ENCODE measurements around the gene TRPM2. TPM values are rescaled to one million over a fixed set of nuclear protein-coding genes. Genes with fewer than 3 reads are reported as not detected.

The TRPM2 gene
- total RNA-seq, 4 donors from 2014 or later: 1.1 to 27.2 (median 3.3) TPM

DNA sequence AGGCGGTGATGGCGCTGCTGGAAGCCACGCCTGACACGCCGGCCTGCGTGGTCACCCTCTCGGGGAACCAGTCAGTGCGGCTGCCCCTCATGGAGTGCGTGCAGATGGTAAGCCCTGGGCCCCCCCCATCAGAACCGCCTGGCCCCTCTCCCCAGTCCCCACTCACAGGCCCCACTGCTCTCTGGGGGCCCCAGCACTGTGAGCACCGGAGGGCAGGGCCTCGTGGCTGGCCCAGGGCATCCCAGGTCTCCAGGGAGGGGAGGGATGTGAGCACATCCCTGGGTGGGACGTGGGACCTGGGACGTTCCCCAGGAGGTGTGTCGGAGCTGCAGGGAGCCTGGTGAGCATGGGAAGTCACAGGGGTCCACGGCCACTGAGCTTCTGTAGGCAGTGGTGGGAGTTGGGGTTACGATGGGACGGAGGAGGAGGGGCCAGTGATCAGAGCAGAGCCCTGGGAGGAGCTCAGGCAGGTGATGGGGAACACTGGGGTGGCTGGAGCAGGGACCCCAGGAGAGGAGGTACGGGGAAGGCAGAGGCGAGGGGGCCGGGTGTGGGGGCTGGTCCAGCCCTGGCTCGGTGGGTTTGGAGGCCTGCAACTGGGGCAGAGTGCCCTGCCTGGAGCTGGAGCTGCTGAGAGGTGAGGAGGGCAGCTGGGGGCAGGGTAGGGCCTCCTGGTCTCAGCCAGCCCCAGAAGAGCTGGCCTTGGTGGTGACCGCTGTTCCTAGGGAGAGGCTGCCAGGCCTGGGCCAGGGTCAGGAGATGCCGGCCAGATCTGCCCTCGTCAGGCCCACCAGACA lies 34.7 kb upstream of the TRPM2 start:
- DNase-seq: no peak
- Histone ChIP-seq H3K4me1 (no peaks in the 10 kb centered on the region), H3K9me3 (no peaks in the 10 kb centered on the region), H3K27ac (no peak overlapping the region), H3K4me3 (no peak overlapping the region), H3K27me3 (no peaks in the 10 kb centered on the region), H3K36me3 (peaks cover 0 to 99% (median 0%) of the 10 kb centered on the region in 3 donors)
- no peak for TF ChIP-seq POLR2A (IDR thresholded peaks at IDR 0.05)
- TF ChIP-seq, protein P1, sequence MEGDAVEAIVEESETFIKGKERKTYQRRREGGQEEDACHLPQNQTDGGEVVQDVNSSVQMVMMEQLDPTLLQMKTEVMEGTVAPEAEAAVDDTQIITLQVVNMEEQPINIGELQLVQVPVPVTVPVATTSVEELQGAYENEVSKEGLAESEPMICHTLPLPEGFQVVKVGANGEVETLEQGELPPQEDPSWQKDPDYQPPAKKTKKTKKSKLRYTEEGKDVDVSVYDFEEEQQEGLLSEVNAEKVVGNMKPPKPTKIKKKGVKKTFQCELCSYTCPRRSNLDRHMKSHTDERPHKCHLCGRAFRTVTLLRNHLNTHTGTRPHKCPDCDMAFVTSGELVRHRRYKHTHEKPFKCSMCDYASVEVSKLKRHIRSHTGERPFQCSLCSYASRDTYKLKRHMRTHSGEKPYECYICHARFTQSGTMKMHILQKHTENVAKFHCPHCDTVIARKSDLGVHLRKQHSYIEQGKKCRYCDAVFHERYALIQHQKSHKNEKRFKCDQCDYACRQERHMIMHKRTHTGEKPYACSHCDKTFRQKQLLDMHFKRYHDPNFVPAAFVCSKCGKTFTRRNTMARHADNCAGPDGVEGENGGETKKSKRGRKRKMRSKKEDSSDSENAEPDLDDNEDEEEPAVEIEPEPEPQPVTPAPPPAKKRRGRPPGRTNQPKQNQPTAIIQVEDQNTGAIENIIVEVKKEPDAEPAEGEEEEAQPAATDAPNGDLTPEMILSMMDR (IDR thresholded peaks at IDR 0.05): no peak

DNA sequence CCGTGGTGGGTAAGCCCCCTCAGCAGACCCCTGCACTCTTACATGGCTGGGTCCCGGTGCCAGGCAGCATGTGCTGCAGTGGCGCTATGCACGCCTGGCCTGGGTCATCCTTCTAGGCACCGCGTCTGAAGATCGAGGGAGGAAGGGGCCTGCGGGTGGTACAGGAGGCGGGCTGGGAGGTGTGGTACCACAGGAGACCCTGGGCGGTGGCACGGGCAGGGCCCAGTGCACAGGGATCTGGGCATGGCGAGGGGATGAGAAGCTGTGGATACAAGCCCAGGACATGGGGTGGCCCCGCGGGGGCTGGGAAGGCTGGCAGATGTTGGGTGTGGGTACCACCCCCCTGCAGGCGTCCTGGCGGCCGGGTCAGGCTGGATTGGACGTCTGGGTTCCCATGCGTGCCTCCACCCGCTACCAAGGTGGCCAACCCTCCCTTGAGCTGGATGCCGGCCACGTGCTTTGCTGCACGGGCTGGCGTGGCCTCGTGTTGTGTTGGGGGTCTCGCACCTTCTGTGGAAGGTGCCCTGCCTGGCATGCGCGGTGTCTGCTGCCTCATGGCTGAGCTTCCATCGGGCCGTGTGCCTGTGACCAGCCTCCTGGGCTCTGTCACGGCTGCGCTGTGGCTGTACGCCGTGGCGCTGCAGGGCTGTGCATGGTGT lies 33.9 kb upstream of the TRPM2 start:
- no peak for DNase-seq
- TF ChIP-seq, protein P1 (IDR thresholded peaks at IDR 0.05): no peak
- no peak for TF ChIP-seq POLR2A (IDR thresholded peaks at IDR 0.05)
- H3K36me3 ChIP-seq: peaks cover 0 to 99% (median 0%) of the 10 kb centered on the region in 3 donors
- no peaks in the 10 kb centered on the region for H3K4me1 ChIP-seq
- no peak overlapping the region for H3K27ac ChIP-seq
- no peak overlapping the region for H3K4me3 ChIP-seq
- H3K9me3 ChIP-seq: no peaks in the 10 kb centered on the region
- no peaks in the 10 kb centered on the region for H3K27me3 ChIP-seq

DNA sequence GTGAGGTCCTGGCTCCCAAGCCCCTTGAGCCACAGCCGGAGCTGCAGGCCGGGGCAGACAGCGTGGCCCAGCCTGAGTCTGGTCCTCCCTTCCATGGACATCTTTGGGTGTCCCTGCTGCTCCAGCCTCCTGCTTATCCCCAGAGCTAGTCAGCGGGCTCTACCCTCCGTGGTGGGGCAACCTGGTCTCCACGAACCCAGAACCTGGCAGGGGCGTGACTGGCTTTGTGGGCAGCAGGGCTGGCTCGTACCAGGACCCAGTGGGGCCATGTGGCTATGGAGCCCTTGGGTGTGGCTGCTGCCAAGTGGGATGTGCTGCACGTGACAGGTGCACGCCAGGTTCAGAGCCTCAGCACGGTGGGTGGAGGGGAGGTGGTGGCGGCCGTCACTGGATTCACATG lies 32.6 kb upstream of the TRPM2 start:
- H3K9me3 ChIP-seq: no peaks in the 10 kb centered on the region
- no peak overlapping the region for H3K4me3 ChIP-seq
- no peak for TF ChIP-seq POLR2A (IDR thresholded peaks at IDR 0.05)
- TF ChIP-seq, protein P1 (IDR thresholded peaks at IDR 0.05): no peak
- DNase-seq: no peak
- no peak overlapping the region for H3K27ac ChIP-seq
- H3K36me3 ChIP-seq: peaks cover 0 to 99% (median 0%) of the 10 kb centered on the region in 3 donors
- no peaks in the 10 kb centered on the region for H3K27me3 ChIP-seq
- no peaks in the 10 kb centered on the region for H3K4me1 ChIP-seq

DNA sequence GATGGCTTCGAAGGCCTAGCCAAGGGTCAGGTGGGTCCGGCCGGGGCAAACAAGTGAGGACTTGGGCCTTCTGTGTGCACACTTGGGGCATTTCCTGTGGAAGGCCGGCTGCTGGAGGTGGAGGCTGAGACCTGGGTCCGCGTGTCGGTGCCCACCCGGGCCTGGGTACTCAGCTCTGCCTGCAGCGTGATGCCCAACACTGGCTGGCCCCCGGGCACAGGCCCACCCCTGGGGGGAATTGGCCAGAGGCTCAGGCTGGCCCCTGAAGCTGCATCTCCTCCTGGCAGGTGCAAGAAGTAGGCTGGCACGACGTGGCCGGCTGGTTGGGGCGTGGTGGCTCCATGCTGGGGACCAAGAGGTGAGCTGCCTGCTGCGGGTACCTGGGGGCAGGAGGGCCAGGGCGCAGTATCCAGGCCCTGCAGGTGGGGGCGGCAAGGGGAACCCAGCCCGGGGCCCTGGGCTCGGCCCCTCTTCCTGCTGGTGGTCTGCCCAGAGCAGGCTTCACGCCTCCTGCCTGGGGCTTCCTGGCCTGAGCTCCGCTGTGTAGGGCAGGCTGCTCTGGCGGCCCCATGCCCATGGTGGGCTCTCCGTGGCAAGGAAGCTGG lies 31.5 kb upstream of the TRPM2 start:
- TF ChIP-seq POLR2A (IDR thresholded peaks at IDR 0.05): no peak
- TF ChIP-seq, protein P1 (IDR thresholded peaks at IDR 0.05): no peak
- Histone ChIP-seq H3K4me3 (no peak overlapping the region), H3K36me3 (peaks cover 0 to 100% (median 0%) of the 10 kb centered on the region in 3 donors), H3K4me1 (no peaks in the 10 kb centered on the region), H3K9me3 (no peaks in the 10 kb centered on the region), H3K27ac (no peak overlapping the region), H3K27me3 (no peaks in the 10 kb centered on the region)
- no peak for DNase-seq

DNA sequence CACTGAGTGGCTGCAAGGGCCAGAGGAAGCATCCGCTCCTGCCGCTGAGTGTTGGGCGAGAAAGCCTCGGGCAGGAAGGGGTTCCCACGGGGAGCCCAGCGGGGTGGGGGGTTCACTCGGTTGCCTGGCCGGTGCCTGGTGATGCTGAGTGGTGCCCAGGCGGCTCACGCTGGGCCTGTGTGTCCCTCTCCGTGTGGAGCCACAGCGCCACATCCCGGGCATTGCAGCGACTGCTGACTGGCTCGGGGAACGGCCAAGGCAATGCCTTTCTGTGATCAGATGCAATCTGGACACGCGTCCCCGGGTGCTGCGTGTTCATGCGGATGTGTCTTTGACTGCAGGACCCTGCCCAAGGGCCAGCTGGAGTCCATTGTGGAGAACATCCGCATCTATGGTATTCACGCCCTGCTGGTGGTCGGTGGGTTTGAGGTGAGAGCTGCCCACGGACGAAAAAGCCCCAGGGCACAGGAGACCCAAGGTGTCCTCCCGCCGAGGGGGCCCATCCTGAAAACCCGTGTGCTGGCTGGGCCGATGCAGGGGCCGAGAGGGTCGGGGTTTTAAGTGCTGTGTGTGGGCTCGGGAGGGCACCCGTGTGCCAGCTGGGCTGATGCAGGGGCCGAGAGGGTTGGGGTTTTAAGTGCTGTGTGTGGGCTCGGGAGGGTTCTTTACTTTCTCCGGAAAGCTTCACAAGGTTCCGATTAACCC lies 30.6 kb upstream of the TRPM2 start:
- peaks cover 0 to 100% (median 0%) of the 10 kb centered on the region in 3 donors for H3K36me3 ChIP-seq
- no peak overlapping the region for H3K4me3 ChIP-seq
- TF ChIP-seq, protein P1 (IDR thresholded peaks at IDR 0.05): no peak
- no peak for TF ChIP-seq POLR2A (IDR thresholded peaks at IDR 0.05)
- H3K9me3 ChIP-seq: no peaks in the 10 kb centered on the region
- no peak overlapping the region for H3K27ac ChIP-seq
- no peaks in the 10 kb centered on the region for H3K4me1 ChIP-seq
- DNase-seq: no peak
- H3K27me3 ChIP-seq: no peaks in the 10 kb centered on the region

Data from Peyer's patch (tissue), 4 donors.